ENCODE data around the gene PCCA. TPM values are rescaled to one million over a fixed set of nuclear protein-coding genes. Genes with fewer than 3 reads are reported as not detected.

PCCA gene
- total RNA-seq, 1 experiment from 2014 or later = 39.9 TPM

GRCh38 chr13:100197116-100197515, 108.2 kb downstream of the PCCA start:
- H3K9me3 Mint-ChIP-seq (ENCODE audit: unreplicated experiment) = no peaks in the 10 kb centered on the region
- H3K27me3 ChIP-seq (replicated peaks; ENCODE audit: control insufficient read depth, insufficient read depth, low read length) = no peaks in the 10 kb centered on the region
- no peak overlapping the region for H3K27ac Mint-ChIP-seq (ENCODE audit: unreplicated experiment)
- no peak overlapping the region for H3K4me3 Mint-ChIP-seq (ENCODE audit: unreplicated experiment)
- no peaks in the 10 kb centered on the region for H3K4me1 ChIP-seq
- ChIA-PET CTCF (no interaction called here), POLR2A (no interaction called here)
- no peak for DNase-seq
- H3K27me3 Mint-ChIP-seq (ENCODE audit: insufficient read depth, unreplicated experiment) = no peaks in the 10 kb centered on the region
- H3K4me1 Mint-ChIP-seq (ENCODE audit: low read depth, unreplicated experiment) = no peaks in the 10 kb centered on the region
- H3K4me3 ChIP-seq (ENCODE audit: low read depth, low read length) = no peak overlapping the region
- TF ChIP-seq CTCF (IDR thresholded peaks at IDR 0.05; ENCODE audit: insufficient read depth in 1 of 2, low read depth in 1 of 2, low read length in 1 of 2, severe bottlenecking in 1 of 2, unreplicated experiment in 1 of 2) = no peak
- no peaks in the 10 kb centered on the region for H3K9me3 ChIP-seq
- no TSS peak for BruUV-seq (replicated peaks)
- no peaks in the 10 kb centered on the region for H3K36me3 Mint-ChIP-seq (ENCODE audit: insufficient read depth, unreplicated experiment)
- H3K36me3 ChIP-seq (ENCODE audit: control insufficient read depth, insufficient read depth, low read length) = no peaks in the 10 kb centered on the region
- intact Hi-C loops (cut with micrococcal nuclease; ENCODE audit: unreplicated experiment) = no loop called here

- BruUV-seq (replicated peaks) = no TSS peak
- TF ChIP-seq CTCF (IDR thresholded peaks at IDR 0.05; ENCODE audit: insufficient read depth in 1 of 2, low read depth in 1 of 2, low read length in 1 of 2, severe bottlenecking in 1 of 2, unreplicated experiment in 1 of 2) = no peak
- Mint-ChIP-seq H3K4me1 (ENCODE audit: low read depth, unreplicated experiment) (no peaks in the 10 kb centered on the region), H3K4me3 (ENCODE audit: unreplicated experiment) (no peak overlapping the region), H3K27ac (ENCODE audit: unreplicated experiment) (no peak overlapping the region), H3K9me3 (ENCODE audit: unreplicated experiment) (no peaks in the 10 kb centered on the region), H3K27me3 (ENCODE audit: insufficient read depth, unreplicated experiment) (no peaks in the 10 kb centered on the region), H3K36me3 (ENCODE audit: insufficient read depth, unreplicated experiment) (no peaks in the 10 kb centered on the region)
- CTCF ChIA-PET = no interaction called here
- Histone ChIP-seq H3K36me3 (ENCODE audit: control insufficient read depth, insufficient read depth, low read length) (no peaks in the 10 kb centered on the region), H3K27me3 (replicated peaks; ENCODE audit: control insufficient read depth, insufficient read depth, low read length) (no peaks in the 10 kb centered on the region), H3K9me3 (0 out of 2 replicates have a peak, but pooled peaks cover 5% of the 10 kb centered on the region), H3K4me1 (no peaks in the 10 kb centered on the region), H3K4me3 (ENCODE audit: low read depth, low read length) (no peak overlapping the region)
- intact Hi-C loops (cut with micrococcal nuclease; ENCODE audit: unreplicated experiment) = no loop called here
- POLR2A ChIA-PET = no interaction called here
- no peak for DNase-seq
Measured at GRCh38 chr13:100197591-100198365, 108.9 kb downstream of the PCCA start.

- Mint-ChIP-seq H3K27ac (ENCODE audit: unreplicated experiment) (no peak overlapping the region), H3K27me3 (ENCODE audit: insufficient read depth, unreplicated experiment) (no peaks in the 10 kb centered on the region), H3K9me3 (ENCODE audit: unreplicated experiment) (no peaks in the 10 kb centered on the region), H3K36me3 (ENCODE audit: insufficient read depth, unreplicated experiment) (no peaks in the 10 kb centered on the region), H3K4me3 (ENCODE audit: unreplicated experiment) (no peak overlapping the region), H3K4me1 (ENCODE audit: low read depth, unreplicated experiment) (no peaks in the 10 kb centered on the region)
- intact Hi-C loops (cut with micrococcal nuclease; ENCODE audit: unreplicated experiment) = no loop called here
- no peak for DNase-seq
- CTCF ChIA-PET = no interaction called here
- no peaks in the 10 kb centered on the region for H3K27me3 ChIP-seq (replicated peaks; ENCODE audit: control insufficient read depth, insufficient read depth, low read length)
- no peak overlapping the region for H3K4me3 ChIP-seq (ENCODE audit: low read depth, low read length)
- H3K4me1 ChIP-seq = no peaks in the 10 kb centered on the region
- POLR2A ChIA-PET = no interaction called here
- TF ChIP-seq CTCF (IDR thresholded peaks at IDR 0.05; ENCODE audit: insufficient read depth in 1 of 2, low read depth in 1 of 2, low read length in 1 of 2, severe bottlenecking in 1 of 2, unreplicated experiment in 1 of 2) = no peak
- no TSS peak for BruUV-seq (replicated peaks)
- H3K36me3 ChIP-seq (ENCODE audit: control insufficient read depth, insufficient read depth, low read length) = no peaks in the 10 kb centered on the region
- 0 out of 2 replicates have a peak, but pooled peaks cover 6% of the 10 kb centered on the region for H3K9me3 ChIP-seq
Measured at GRCh38 chr13:100203696-100204367, 114.9 kb downstream of the PCCA start.
